GM23338 (cell line): Measurements from ENCODE around the gene TOLLIP. TPM values are rescaled to one million over a fixed set of nuclear protein-coding genes. Genes with fewer than 3 reads are reported as not detected.

Source experiments
- ATAC-seq: fragments of 200-7000 bp; cut with Tn5 transposase; 3 replicates; pipeline ENCODE4 v1.9.1; 2020
- DNase-seq: peaks from one replicate; pipeline ENCODE4 v3.0.0-alpha.2; 2015; ENCODE audit warnings: low spot score
- H2AFZ ChIP-seq: fragments of 200-600 bp; sonication (generic); 2 replicates; pipeline ENCODE4 v1.8.0; 2016; ENCODE audit warnings: antibody characterized with exemption, mild to moderate bottlenecking, moderate library complexity
- H3F3A ChIP-seq: fragments of 200-600 bp; sonication (generic); replicated peaks from 2 replicates; pipeline ENCODE4 v1.8.0; 2017; ENCODE audit warnings: antibody characterized with exemption, mixed run types, low read depth
- H3K27ac ChIP-seq: fragments of 200-600 bp; sonication (generic); 2 replicates; pipeline ENCODE4 v1.6.1; 2016; ENCODE audit warnings: low read depth
- H3K27me3 ChIP-seq: fragments of 200-600 bp; sonication (generic); 2 replicates; pipeline ENCODE4 v1.8.0; 2016; ENCODE audit warnings: mild to moderate bottlenecking, mixed run types, moderate library complexity; ENCODE audit not compliant: insufficient read depth
- H3K36me3 ChIP-seq: fragments of 200-600 bp; sonication (generic); 2 replicates; pipeline ENCODE4 v1.8.0; 2016; ENCODE audit warnings: mild to moderate bottlenecking; ENCODE audit not compliant: insufficient read depth
- H3K4me1 ChIP-seq: fragments of 200-600 bp; sonication (generic); 2 replicates; pipeline ENCODE4 v1.8.0; 2016; ENCODE audit warnings: mild to moderate bottlenecking, moderate library complexity; ENCODE audit not compliant: insufficient read depth
- H3K4me2 ChIP-seq: fragments of 200-600 bp; sonication (generic); 2 replicates; pipeline ENCODE4 v1.7.1; 2017; ENCODE audit warnings: mixed run types
- H3K4me3 ChIP-seq: fragments of 200-600 bp; sonication (generic); 2 replicates; pipeline ENCODE4 v1.6.1; 2016; ENCODE audit warnings: mixed run types
- H3K79me2 ChIP-seq: fragments of 200-600 bp; sonication (generic); replicated peaks from 2 replicates; pipeline ENCODE4 v1.8.0; 2017; ENCODE audit warnings: mild to moderate bottlenecking; ENCODE audit not compliant: insufficient read depth
- H3K9me2 ChIP-seq: fragments of 200-600 bp; sonication (generic); 2 replicates; pipeline ENCODE4 v1.8.0; 2017; ENCODE audit not compliant: insufficient read depth
- H4K20me1 ChIP-seq: fragments of 200-600 bp; sonication (generic); replicated peaks from 2 replicates; pipeline ENCODE4 v1.8.0; 2017; ENCODE audit warnings: mild to moderate bottlenecking; ENCODE audit not compliant: insufficient read depth
- H3K27ac Mint-ChIP-seq: 2 replicates; pipeline ENCODE4 v1.8.0; 2020; ENCODE audit warnings: inconsistent platforms, mild to moderate bottlenecking, moderate library complexity, mixed read lengths
- H3K27me3 Mint-ChIP-seq: 3 replicates; pipeline ENCODE4 v1.8.0; 2022; ENCODE audit warnings: low read depth, mild to moderate bottlenecking, moderate library complexity, mixed read lengths, inconsistent platforms; ENCODE audit not compliant: insufficient read depth, poor library complexity
- H3K36me3 Mint-ChIP-seq: 3 replicates; pipeline ENCODE4 v1.8.0; 2021; ENCODE audit warnings: low read depth, mild to moderate bottlenecking, inconsistent platforms, moderate library complexity, mixed read lengths
- H3K4me1 Mint-ChIP-seq: 3 replicates; pipeline ENCODE4 v1.8.0; 2020; ENCODE audit warnings: mild to moderate bottlenecking, inconsistent platforms, mixed read lengths
- H3K4me3 Mint-ChIP-seq: 3 replicates; pipeline ENCODE4 v1.8.0; 2021; ENCODE audit warnings: moderate library complexity, mild to moderate bottlenecking, inconsistent platforms, mixed read lengths
- H3K9me3 Mint-ChIP-seq: 3 replicates; pipeline ENCODE4 v1.8.0; 2020; ENCODE audit warnings: moderate library complexity, mild to moderate bottlenecking, inconsistent platforms, mixed read lengths
- CREB1 ChIP-seq: fragments of 250-450 bp; sonication (Bioruptor Pico); IDR thresholded peaks from 2 replicates; pipeline ENCODE4 v1.5.0; 2020; ENCODE audit warnings: low read depth, mild to moderate bottlenecking, moderate library complexity
- CTCF ChIP-seq, 2 experiments: fragments of 200-600 bp in 1 of 2; sonication (generic) in 1 of 2; conservative IDR thresholded peaks; 2 replicates each; pipeline versions ENCODE4 v1.5.1 to v1.6.1; 2016 to 2017; ENCODE audit warnings: antibody characterized with exemption in 2 of 2, low read depth in 2 of 2, mild to moderate bottlenecking in 2 of 2, moderate library complexity in 1 of 2
- ETS1 ChIP-seq: IDR thresholded peaks from 2 replicates; pipeline ENCODE4 v1.6.1; 2016; ENCODE audit warnings: antibody characterized with exemption
- EZH2 ChIP-seq: fragments of 200-600 bp; sonication (generic); IDR thresholded peaks from one replicate; pipeline ENCODE4 v1.8.0; 2017; ENCODE audit warnings: antibody characterized with exemption, mild to moderate bottlenecking, low read depth; ENCODE audit not compliant: unreplicated experiment
- EZH2phosphoT487 ChIP-seq: fragments of 200-600 bp; sonication (generic); IDR thresholded peaks from one replicate; pipeline ENCODE4 v1.8.1; 2018; ENCODE audit warnings: antibody characterized with exemption; ENCODE audit not compliant: unreplicated experiment
- JUNB ChIP-seq: IDR thresholded peaks from one replicate; pipeline ENCODE4 v1.6.1; 2016; ENCODE audit warnings: antibody characterized with exemption; ENCODE audit not compliant: unreplicated experiment
- NANOG ChIP-seq: IDR thresholded peaks from 2 replicates; pipeline ENCODE4 v1.6.1; 2016; ENCODE audit warnings: antibody characterized with exemption, borderline replicate concordance
- POLR2AphosphoS5 ChIP-seq: IDR thresholded peaks from 2 replicates; pipeline ENCODE4 v1.6.1; 2016; ENCODE audit warnings: antibody characterized with exemption, low read depth
- REST ChIP-seq: IDR thresholded peaks from one replicate; pipeline ENCODE4 v1.6.1; 2018; ENCODE audit warnings: antibody characterized with exemption; ENCODE audit not compliant: unreplicated experiment
- STAT1 ChIP-seq: IDR thresholded peaks from one replicate; pipeline ENCODE4 v1.6.1; 2016; ENCODE audit warnings: antibody characterized with exemption; ENCODE audit not compliant: unreplicated experiment
- ZNF114 ChIP-seq: fragments of 250-450 bp; sonication (Bioruptor Pico); IDR thresholded peaks from 2 replicates; pipeline ENCODE4 v1.5.0; 2020; ENCODE audit warnings: mild to moderate bottlenecking, moderate library complexity
- ZNF331 ChIP-seq: fragments of 250-450 bp; sonication (Bioruptor Pico); IDR thresholded peaks from 2 replicates; pipeline ENCODE4 v1.5.0; 2020; ENCODE audit warnings: low read depth, mild to moderate bottlenecking, moderate library complexity
- ZNF462 ChIP-seq: fragments of 250-450 bp; sonication (Bioruptor Pico); IDR thresholded peaks from 2 replicates; pipeline ENCODE4 v1.5.0; 2020; ENCODE audit warnings: mild to moderate bottlenecking, moderate library complexity
- polyA plus RNA-seq: library from polyadenylated mRNA; unstranded; fragments of >200 nt; fragmentation: Nextera tagmentation; extraction: Ambion mirVana; gene quantifications from 2 replicates; pipeline ENCODE4 v1.2.1, GENCODE V29; 2016
- total RNA-seq: library from RNA; depleted of rRNA; stranded (reverse); fragments of >200 nt; shearing (Covaris generic); gene quantifications from 2 replicates; pipeline ENCODE4 v1.2.3, GENCODE V29; 2014

TOLLIP gene
- total and polyA plus RNA-seq, 2 experiments from 2014 or later = 13.5 to 18.0 TPM

DNA sequence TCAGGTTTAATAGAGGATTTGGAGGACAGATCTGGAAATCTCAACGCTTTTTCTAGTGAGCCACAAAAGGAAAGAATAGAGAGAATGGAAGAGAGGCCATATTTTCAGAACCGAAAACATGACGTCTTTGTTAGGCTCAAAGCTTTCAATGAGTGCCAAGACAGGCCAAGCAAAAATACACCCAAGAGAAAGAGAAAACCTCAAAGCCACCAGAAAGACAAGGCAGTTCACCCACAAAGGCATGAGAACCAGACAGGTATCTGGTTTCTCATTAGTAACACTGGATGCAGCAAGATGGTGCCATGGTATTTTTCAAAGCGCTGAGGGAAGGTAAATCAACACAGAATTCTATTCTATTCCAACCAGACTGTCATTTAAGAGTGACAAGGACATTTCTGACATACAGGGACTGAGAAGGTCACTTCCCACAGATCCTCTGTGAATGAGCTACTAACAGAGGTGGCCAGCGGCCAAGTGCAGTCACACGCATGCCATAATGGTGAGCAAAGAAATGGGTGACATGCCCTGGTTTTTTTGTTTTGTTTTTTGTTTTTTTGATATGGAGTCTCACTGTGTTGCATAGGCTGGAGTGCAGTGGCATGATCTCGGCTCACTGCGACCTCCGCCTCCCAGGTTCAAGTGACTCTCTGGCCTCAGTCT, 41.9 kb downstream of the TOLLIP start:
- no peaks in the 10 kb centered on the region for H3K9me2 ChIP-seq
- no peak for ATAC-seq
- H3K4me1 Mint-ChIP-seq = peaks cover 2% of the 10 kb centered on the region
- peaks cover 14% of the 10 kb centered on the region for H3K27me3 Mint-ChIP-seq
- peaks cover 17% of the 10 kb centered on the region for H3K36me3 Mint-ChIP-seq
- H3K4me3 Mint-ChIP-seq = no peak overlapping the region
- H4K20me1 ChIP-seq = no peaks in the 10 kb centered on the region
- H3K79me2 ChIP-seq = no peaks in the 10 kb centered on the region
- H3K27ac ChIP-seq = no peak overlapping the region
- no peak overlapping the region for H3K4me3 ChIP-seq
- no peaks in the 10 kb centered on the region for H3K36me3 ChIP-seq
- DNase-seq = no peak
- H3K27ac Mint-ChIP-seq = no peak overlapping the region
- H3K4me2 ChIP-seq = no peak overlapping the region
- H3F3A ChIP-seq = no peaks in the 10 kb centered on the region
- H3K9me3 Mint-ChIP-seq = peaks cover 33% of the 10 kb centered on the region
- H3K27me3 ChIP-seq = no peaks in the 10 kb centered on the region
- no peaks in the 10 kb centered on the region for H3K4me1 ChIP-seq
- no peak for TF ChIP-seq NANOG
- no peak for TF ChIP-seq ETS1
- no peak for TF ChIP-seq POLR2AphosphoS5
- TF ChIP-seq STAT1 = no peak
- TF ChIP-seq CREB1 (CRISPR knock-in tag) = no peak
- TF ChIP-seq REST = no peak
- TF ChIP-seq ZNF114 (CRISPR knock-in tag) = no peak
- no peak for TF ChIP-seq CTCF (conservative IDR thresholded peaks at IDR 0.05; ENCODE audit: low read depth in 2 of 2)
- no peak for TF ChIP-seq EZH2phosphoT487
- no peak for TF ChIP-seq ZNF462 (CRISPR knock-in tag)
- TF ChIP-seq ZNF331 = no peak
- TF ChIP-seq EZH2 = no peak
- no peak for TF ChIP-seq JUNB
- no peak overlapping the region for H2AFZ ChIP-seq
